K562 (cell line): ENCODE measurements around the gene MVP. TPM values are rescaled to one million over a fixed set of nuclear protein-coding genes. Genes with fewer than 3 reads are reported as not detected.
A peak's percentile ranks its signal among the peaks of the same experiment; 100 is the strongest.

ENCODE experiments used
- CHD1 ChIP-seq: fragments of 200-600 bp; sonication (generic); IDR thresholded peaks from one replicate; pipeline ENCODE4 v1.6.1; 2012; ENCODE audit warnings: mild to moderate bottlenecking, moderate library complexity, low read length, inconsistent platforms
- ERF ChIP-seq: fragments of 450-650 bp; formaldehyde crosslinking; IDR thresholded peaks from 2 replicates; pipeline ENCODE4 v1.4.0; 2020; ENCODE audit warnings: mild to moderate bottlenecking, mixed read lengths
- GABPB1 ChIP-seq: sonication (generic); formaldehyde crosslinking; IDR thresholded peaks from 2 replicates; pipeline ENCODE4 v1.8.0; 2022; ENCODE audit warnings: mild to moderate bottlenecking, missing genetic modification reagents
- GATAD2A ChIP-seq: fragments of 450-650 bp; IDR thresholded peaks from 2 replicates; pipeline ENCODE4 v1.6.1; 2017
- HDAC2 ChIP-seq: fragments of 450-650 bp; IDR thresholded peaks from 2 replicates; pipeline ENCODE4 v1.6.1; 2016; ENCODE audit warnings: mild to moderate bottlenecking
- HNRNPLL ChIP-seq: fragments of 200-400 bp; formaldehyde crosslinking; IDR thresholded peaks from 2 replicates; pipeline ENCODE4 v1.6.1; 2017; ENCODE audit warnings: low read length, low read depth, mild to moderate bottlenecking; ENCODE audit not compliant: poor library complexity, severe bottlenecking
- POLR2A ChIP-seq: fragments of 450-650 bp; conservative IDR thresholded peaks from 2 replicates; pipeline ENCODE4 v1.6.1; 2016
- RAD21 ChIP-seq, 2 experiments: fragments of 250-450 bp in 1 of 2; fragments of 450-650 bp in 1 of 2; sonication (Bioruptor Pico) in 1 of 2; formaldehyde crosslinking in 1 of 2; IDR thresholded peaks in 1 of 2; conservative IDR thresholded peaks in 1 of 2; 2 replicates each; pipeline versions ENCODE4 v1.4.0 to v1.8.0; 2020 to 2022; ENCODE audit warnings: mild to moderate bottlenecking in 2 of 2, moderate library complexity in 1 of 2
- RBM25 ChIP-seq: fragments of 200-400 bp; formaldehyde crosslinking; IDR thresholded peaks from 2 replicates; pipeline ENCODE4 v1.6.1; 2018; ENCODE audit warnings: low read length, low read depth, moderate library complexity; ENCODE audit not compliant: severe bottlenecking
- SAFB2 ChIP-seq: fragments of 200-400 bp; formaldehyde crosslinking; IDR thresholded peaks from 2 replicates; pipeline ENCODE4 v1.6.1; 2018; ENCODE audit warnings: borderline replicate concordance, low read length, low read depth, moderate library complexity; ENCODE audit not compliant: severe bottlenecking
- SIN3A ChIP-seq, 2 experiments: fragments of 150-350 bp in 1 of 2; IDR thresholded peaks; 2 replicates each; pipeline ENCODE4 v1.6.1; 2011 to 2016; ENCODE audit warnings: borderline replicate concordance in 2 of 2, low read depth in 2 of 2, low read length in 2 of 2, mild to moderate bottlenecking in 2 of 2, moderate library complexity in 2 of 2; ENCODE audit not compliant: control insufficient read depth in 1 of 2
- SMARCC2 ChIP-seq: fragments of 450-650 bp; IDR thresholded peaks from 2 replicates; pipeline ENCODE4 v1.6.1; 2017; ENCODE audit warnings: antibody characterized with exemption, moderate library complexity, mild to moderate bottlenecking, low read depth
- SUPT5H ChIP-seq: fragments of 450-650 bp; IDR thresholded peaks from 2 replicates; pipeline ENCODE4 v1.6.1; 2016
- TEAD4 ChIP-seq, 2 experiments: sonication (generic) in 1 of 2; formaldehyde crosslinking in 1 of 2; IDR thresholded peaks; 2 replicates each; pipeline versions ENCODE4 v1.6.1 to v1.8.0; 2012 to 2022; ENCODE audit warnings: borderline replicate concordance in 1 of 2, inconsistent platforms in 1 of 2, low read length in 1 of 2, mild to moderate bottlenecking in 1 of 2, missing genetic modification reagents in 1 of 2
- ZC3H4 ChIP-seq: sonication (generic); formaldehyde crosslinking; IDR thresholded peaks from 2 replicates; pipeline ENCODE4 v1.9.0; 2021; ENCODE audit warnings: missing genetic modification reagents, borderline replicate concordance
- ZNF445 ChIP-seq: fragments of 250-450 bp; sonication (Bioruptor Pico); IDR thresholded peaks from 2 replicates; pipeline ENCODE4 v1.4.0; 2020; ENCODE audit warnings: low read depth, mild to moderate bottlenecking, moderate library complexity
- ZNF695 ChIP-seq: fragments of 450-650 bp; formaldehyde crosslinking; IDR thresholded peaks from 2 replicates; pipeline ENCODE4 v1.4.0; 2020; ENCODE audit warnings: mild to moderate bottlenecking, moderate library complexity
- polyA plus RNA-seq, 8 experiments: library from polyadenylated mRNA; depleted of rRNA in 4 of 8; stranded (reverse) in 5 of 8; unstranded in 3 of 8; fragments of >200 nt; fragmentation: Nextera tagmentation in 2 of 8; fragmentation: Illumina TruSeq in 1 of 8; extraction: Ambion mirVana in 2 of 8; extraction: Trizol in 1 of 8; gene quantifications; 2 replicates each; pipeline versions ENCODE4 v1.2.1 to v1.2.3, GENCODE V29; 2011 to 2014; ENCODE audit warnings: inconsistent platforms in 1 of 8, missing spikeins in 1 of 8
- total RNA-seq, 7 experiments: library from RNA; depleted of rRNA in 6 of 7; stranded (reverse); fragments of >200 nt in 6 of 7; fragmentation: Illumina TruSeq in 2 of 7; extraction: Trizol in 2 of 7; gene quantifications; 2 replicates each; pipeline versions ENCODE4 v1.2.1 to v1.2.3, GENCODE V29; 2011 to 2021; ENCODE audit warnings: low replicate concordance in 1 of 7
- TF ChIP-seq, protein P1 (sequence below): sonication (generic); formaldehyde crosslinking; IDR thresholded peaks from 2 replicates; pipeline ENCODE4 v1.8.1; 2023; ENCODE audit warnings: mild to moderate bottlenecking, missing genetic modification reagents, moderate library complexity
- TF ChIP-seq, protein P2 (sequence below), 2 experiments: fragments of 150-350 bp in 1 of 2; IDR thresholded peaks; 2 replicates each; pipeline ENCODE4 v1.6.1; 2012 to 2016; ENCODE audit warnings: low read depth in 2 of 2, low read length in 2 of 2, mild to moderate bottlenecking in 1 of 2, moderate library complexity in 1 of 2
- TF ChIP-seq, protein P3 (sequence below): fragments of 250-450 bp; sonication (Bioruptor Pico); IDR thresholded peaks from 2 replicates; pipeline ENCODE4 v1.9.0; 2021; ENCODE audit warnings: mild to moderate bottlenecking, inconsistent platforms

Gene MVP
- total and polyA plus RNA-seq, 9 of the 15 experiments (the other 6 are each of a cell fraction or from before 2014, with no cell fraction given) = 0.39 to 1.9 (median 0.76) TPM; not detected in 2

DNA sequence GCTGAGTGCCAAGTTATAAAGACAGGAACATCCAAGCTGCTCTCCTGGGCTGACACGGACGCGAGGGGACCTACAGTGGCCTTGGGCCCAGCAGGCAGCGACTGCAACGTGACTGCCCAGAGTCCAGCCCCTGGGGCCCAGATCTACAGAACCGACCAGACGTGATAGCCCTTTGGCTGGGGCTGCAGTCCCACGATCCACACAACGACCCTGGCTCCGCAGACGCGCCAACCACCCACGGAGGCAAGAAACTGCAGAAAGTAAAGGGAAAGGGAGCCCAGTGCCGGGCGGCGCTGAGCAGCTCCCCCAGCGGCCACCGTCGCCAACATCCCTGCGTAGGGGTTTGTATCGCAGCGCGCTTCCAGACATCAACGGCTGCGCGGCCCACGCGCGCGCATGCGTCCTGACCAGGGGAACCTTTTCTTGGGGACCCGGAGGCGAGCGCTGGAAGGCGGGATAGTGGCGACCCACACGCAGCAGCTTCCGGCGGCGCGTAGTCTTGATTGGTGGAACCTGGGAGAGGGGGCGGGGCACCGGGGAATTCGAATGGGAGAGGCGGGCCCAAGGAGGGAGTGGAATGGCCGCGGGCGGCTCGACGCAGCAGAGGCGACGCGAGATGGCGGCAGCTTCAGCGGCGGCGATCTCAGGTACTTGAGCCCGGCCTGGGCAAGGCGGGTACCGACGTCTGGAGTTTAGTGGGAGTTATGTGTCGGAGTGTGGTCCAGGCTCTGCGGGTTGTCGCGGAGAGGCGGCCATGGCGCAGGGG, 29.9 kb upstream of the MVP start, which contains the start of gene KIF22 (continued):
- TF ChIP-seq, protein P1, sequence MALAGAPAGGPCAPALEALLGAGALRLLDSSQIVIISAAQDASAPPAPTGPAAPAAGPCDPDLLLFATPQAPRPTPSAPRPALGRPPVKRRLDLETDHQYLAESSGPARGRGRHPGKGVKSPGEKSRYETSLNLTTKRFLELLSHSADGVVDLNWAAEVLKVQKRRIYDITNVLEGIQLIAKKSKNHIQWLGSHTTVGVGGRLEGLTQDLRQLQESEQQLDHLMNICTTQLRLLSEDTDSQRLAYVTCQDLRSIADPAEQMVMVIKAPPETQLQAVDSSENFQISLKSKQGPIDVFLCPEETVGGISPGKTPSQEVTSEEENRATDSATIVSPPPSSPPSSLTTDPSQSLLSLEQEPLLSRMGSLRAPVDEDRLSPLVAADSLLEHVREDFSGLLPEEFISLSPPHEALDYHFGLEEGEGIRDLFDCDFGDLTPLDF (CRISPR knock-in tag) = peak; percentile 83; the same call in 1 of the 2 replicates
- TF ChIP-seq GATAD2A (peak; percentile 76; the same call in 1 of the 2 replicates), ERF (CRISPR knock-in tag) (peak; percentile 35; the same call in 1 of the 2 replicates), HNRNPLL (peak; percentile 47), SIN3A (IDR thresholded peaks at IDR 0.05; ENCODE audit: borderline replicate concordance in 2 of 2, control insufficient read depth in 1 of 2, low read depth in 2 of 2, low read length in 2 of 2) (peak; percentile 58 to 82; a peak in 3 of 4 replicates), TEAD4 (IDR thresholded peaks at IDR 0.05; ENCODE audit: low read length) (peak; percentile 60; the same call in 1 of the 2 replicates), TEAD4 (CRISPR knock-in tag; IDR thresholded peaks at IDR 0.05; ENCODE audit: borderline replicate concordance) (no peak), ZC3H4 (peak; percentile 17; the same call in 1 of the 2 replicates), ZNF445 (CRISPR knock-in tag) (0 out of 2 replicates have a peak, but pooled peaks have one; percentile 44), SMARCC2 (peak; percentile 59), POLR2A (peak; percentile 94), GABPB1 (peak; percentile 99), RAD21 (CRISPR knock-in tag; conservative IDR thresholded peaks at IDR 0.05 in 1 of 2, IDR thresholded peaks at IDR 0.05 in 1 of 2) (peak; percentile 60 to 62), ZNF695 (CRISPR knock-in tag) (no peak), HDAC2 (no peak; the same call in 1 of the 2 replicates), CHD1 (no peak), RBM25 (peak; percentile 73), SAFB2 (no peak), SUPT5H (peak; percentile 95)
- TF ChIP-seq, protein P2, sequence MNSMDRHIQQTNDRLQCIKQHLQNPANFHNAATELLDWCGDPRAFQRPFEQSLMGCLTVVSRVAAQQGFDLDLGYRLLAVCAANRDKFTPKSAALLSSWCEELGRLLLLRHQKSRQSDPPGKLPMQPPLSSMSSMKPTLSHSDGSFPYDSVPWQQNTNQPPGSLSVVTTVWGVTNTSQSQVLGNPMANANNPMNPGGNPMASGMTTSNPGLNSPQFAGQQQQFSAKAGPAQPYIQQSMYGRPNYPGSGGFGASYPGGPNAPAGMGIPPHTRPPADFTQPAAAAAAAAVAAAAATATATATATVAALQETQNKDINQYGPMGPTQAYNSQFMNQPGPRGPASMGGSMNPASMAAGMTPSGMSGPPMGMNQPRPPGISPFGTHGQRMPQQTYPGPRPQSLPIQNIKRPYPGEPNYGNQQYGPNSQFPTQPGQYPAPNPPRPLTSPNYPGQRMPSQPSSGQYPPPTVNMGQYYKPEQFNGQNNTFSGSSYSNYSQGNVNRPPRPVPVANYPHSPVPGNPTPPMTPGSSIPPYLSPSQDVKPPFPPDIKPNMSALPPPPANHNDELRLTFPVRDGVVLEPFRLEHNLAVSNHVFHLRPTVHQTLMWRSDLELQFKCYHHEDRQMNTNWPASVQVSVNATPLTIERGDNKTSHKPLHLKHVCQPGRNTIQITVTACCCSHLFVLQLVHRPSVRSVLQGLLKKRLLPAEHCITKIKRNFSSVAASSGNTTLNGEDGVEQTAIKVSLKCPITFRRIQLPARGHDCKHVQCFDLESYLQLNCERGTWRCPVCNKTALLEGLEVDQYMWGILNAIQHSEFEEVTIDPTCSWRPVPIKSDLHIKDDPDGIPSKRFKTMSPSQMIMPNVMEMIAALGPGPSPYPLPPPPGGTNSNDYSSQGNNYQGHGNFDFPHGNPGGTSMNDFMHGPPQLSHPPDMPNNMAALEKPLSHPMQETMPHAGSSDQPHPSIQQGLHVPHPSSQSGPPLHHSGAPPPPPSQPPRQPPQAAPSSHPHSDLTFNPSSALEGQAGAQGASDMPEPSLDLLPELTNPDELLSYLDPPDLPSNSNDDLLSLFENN (IDR thresholded peaks at IDR 0.05; ENCODE audit: low read depth in 2 of 2, low read length in 2 of 2) = peak in 1 of 2 experiments; percentile 46; a peak in 1 of 4 replicates
- TF ChIP-seq, protein P3, sequence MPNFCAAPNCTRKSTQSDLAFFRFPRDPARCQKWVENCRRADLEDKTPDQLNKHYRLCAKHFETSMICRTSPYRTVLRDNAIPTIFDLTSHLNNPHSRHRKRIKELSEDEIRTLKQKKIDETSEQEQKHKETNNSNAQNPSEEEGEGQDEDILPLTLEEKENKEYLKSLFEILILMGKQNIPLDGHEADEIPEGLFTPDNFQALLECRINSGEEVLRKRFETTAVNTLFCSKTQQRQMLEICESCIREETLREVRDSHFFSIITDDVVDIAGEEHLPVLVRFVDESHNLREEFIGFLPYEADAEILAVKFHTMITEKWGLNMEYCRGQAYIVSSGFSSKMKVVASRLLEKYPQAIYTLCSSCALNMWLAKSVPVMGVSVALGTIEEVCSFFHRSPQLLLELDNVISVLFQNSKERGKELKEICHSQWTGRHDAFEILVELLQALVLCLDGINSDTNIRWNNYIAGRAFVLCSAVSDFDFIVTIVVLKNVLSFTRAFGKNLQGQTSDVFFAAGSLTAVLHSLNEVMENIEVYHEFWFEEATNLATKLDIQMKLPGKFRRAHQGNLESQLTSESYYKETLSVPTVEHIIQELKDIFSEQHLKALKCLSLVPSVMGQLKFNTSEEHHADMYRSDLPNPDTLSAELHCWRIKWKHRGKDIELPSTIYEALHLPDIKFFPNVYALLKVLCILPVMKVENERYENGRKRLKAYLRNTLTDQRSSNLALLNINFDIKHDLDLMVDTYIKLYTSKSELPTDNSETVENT (CRISPR knock-in tag) = peak; percentile 77; the same call in 1 of the 2 replicates
